HG02973 (cell line): Measurements from ENCODE around the gene ITM2B.
"Not testable (repeated sequence)": the region's sequence is repeated elsewhere in the genome, so short reads cannot be mapped to it uniquely, and the experiment has no call there.

Experiments used
- ATAC-seq: cut with Tn5 transposase; IDR thresholded peaks from one replicate; pipeline ENCODE4 v1.9.1; 2021; ENCODE audit warnings: moderate library complexity; ENCODE audit not compliant: unreplicated experiment

Gene ITM2B

GRCh38 chr13:48222358-48223301 lies 10.4 kb upstream of the ITM2B start:
- no peak for ATAC-seq

DNA sequence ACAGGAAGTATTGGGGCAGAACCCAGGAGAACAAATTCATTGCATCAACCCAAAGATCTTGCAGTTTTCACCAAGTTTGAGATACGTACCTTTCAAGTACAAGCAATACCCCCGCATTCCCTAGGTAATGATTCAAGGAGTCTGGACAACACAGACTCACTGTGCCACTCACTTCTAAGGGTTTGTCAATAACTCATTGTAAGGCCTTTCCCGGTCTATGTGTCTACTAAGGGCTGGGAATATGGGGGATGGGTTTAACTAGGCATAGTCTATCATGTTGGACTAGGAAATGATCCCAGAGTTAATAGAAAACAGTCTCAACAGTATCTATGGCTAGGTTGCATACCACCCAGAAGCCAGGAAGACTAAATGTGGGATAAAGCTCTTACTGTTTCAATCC lies 8.3 kb upstream of the ITM2B start:
- ATAC-seq, result no peak

GRCh38 chr13:48230541-48230940 lies 2.5 kb upstream of the ITM2B start:
- ATAC-seq, result no peak

DNA sequence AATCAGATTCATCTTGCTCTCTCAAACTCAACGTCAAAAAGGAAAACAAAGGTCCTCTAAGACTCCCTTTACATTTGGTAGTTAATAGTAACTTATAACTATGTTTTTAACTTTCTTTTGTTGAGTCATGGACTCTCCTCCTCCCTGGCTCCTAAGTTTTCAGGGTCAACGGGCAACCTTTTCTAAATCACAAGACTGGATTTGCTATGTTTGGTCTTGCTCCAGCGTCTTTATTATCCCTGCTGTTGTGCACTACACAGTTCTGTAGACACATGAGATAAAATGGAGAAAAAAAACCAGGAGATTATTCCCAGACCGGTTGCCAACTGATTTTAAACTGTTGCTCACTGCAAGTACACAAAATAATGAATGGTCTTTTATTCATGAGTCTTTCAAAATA lies 1.9 kb upstream of the ITM2B start:
- ATAC-seq, result no peak

- ATAC-seq, result no peak
Observed at GRCh38 chr13:48231933-48232332, 1.1 kb upstream of the ITM2B start.

DNA sequence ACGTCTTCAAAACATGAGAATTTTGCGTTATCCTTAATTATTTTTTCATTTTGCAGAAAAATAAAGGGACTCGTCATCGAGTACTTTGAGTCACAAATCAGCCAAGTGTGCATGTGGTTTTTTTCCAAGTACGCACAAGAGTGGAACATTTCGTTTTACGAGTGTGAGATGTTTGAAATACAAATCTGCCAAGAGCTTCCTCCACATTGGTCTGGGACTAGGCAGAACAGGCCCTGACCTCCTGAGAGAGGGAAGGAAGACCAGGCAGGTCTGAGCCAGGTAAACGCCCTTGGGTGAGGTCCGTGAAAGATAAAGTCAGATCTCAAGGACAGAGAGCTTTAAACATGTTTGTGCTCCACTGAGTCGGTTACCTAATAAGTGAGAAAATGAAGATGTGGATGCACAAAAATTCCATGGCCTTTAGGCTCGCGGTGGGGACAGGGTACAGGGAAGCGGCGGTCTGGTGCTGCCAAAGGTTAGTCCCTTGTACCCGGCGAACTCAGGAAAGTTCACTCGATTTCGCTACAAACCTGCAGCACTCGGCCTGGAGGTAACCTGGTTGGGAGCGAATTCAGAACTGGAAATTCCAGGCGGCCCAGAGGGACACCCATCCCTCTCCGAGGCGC lies 473 bp upstream of the ITM2B start:
- peak; percentile 9 for ATAC-seq

DNA sequence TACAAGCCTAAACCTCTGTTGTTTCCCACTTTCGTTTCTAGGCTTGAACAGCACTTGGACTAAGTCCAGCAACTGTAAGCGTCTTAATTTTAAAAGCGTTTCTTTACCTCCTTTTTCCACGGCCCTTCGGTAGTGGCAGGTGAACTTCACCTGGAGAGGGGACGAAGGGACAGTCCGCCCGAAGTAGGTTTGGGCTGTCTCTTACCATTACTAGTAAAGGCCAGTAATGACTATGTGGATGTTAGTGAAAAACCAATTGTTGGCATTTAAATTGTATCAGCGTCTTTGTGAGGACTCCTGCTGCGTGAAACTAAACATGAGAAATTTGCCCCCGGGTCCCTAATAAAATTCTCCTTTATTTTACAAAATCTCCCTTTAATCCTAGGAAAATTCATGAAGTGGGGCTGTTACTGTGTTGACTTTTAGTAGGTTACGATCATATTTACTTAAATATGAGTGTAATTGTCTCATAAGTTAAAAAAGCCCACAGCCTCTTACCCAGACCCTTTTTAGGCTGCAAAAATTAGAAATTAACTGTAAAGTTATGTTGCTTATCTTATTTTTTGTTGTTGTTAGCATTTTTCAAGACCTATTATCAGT lies 983 bp downstream of the ITM2B start:
- ATAC-seq, result no peak

GRCh38 chr13:48234566-48235340 lies 1.7 kb downstream of the ITM2B start:
- ATAC-seq, result peak; percentile 56

- ATAC-seq, result no peak
Observed at GRCh38 chr13:48235341-48236135, 2.5 kb downstream of the ITM2B start.

DNA sequence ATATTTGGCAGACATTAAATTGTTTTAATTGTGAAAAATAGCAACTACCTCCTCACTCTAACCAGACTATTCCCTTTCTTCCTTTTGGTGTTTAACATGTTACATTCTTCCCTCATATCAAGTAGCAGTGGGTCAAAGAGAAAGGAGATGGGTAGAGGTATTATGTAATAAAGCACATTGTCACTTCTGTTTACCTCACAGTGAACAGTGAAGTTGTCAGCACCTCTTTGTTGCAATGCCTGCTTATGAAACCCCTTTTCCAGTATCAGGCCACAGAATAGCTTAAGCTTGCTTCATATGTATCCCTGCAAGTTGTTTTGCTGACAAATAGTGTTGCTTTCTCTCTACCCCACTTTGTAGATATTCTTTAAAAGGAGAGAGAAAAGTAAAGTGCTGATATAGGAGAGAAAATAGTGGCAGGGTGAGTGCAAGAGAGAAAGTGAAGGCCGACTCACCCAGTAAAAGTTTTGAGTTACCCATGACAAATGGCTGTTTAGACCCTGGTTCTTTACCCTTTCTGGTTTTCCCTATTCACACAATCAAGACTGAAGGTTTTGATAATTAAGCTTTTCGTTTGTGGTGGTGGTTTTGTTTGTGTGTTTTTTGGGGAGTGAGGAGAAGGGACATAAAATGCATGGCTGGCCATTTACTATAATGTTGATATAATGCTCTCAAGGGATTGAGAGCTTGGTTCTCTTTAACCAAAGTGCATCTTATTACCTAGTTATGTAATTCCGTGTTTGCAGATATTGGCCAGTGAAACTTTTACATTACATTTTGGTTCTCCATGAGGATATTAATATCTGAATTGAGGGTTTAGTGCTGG lies 3.7 kb downstream of the ITM2B start:
- no peak for ATAC-seq

DNA sequence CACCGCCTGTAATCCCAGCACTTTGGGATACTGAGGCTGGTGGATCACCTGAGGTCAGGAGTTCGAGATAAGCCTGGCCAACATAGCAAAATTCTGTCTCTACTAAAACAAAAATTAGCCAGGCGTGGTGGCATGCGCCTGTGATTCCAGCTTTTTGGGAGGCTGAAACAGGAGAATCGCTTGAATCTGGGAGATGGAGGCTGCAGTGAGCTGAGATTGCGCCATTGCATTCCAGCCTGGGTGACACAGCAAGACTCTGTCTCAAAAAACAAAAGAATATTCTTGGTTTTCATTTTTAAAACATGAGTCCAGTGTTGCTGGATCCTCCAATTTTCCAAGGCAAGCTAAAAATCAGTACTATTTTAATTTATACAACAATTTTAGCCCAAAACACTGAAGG lies 6.4 kb downstream of the ITM2B start:
- not testable (repeated sequence) for ATAC-seq

DNA sequence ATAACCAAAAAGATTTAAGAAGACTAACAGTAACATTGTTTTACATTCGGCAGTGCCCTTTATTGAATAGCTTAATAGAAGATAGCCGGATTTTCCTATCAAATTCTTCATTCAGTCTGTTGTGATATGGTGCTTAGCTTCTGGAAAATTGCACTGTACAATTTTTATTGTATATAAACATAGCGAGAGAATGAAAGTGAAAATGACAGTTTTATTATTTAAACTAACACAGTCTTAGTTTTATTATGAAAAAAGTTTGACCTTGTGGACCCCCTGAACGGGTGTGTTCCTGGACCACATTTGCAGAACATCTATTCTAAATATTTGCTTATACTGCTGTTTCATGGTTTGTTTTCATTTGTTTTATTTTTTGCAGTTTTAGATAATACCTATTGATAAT lies 8.6 kb downstream of the ITM2B start:
- ATAC-seq, result no peak

DNA sequence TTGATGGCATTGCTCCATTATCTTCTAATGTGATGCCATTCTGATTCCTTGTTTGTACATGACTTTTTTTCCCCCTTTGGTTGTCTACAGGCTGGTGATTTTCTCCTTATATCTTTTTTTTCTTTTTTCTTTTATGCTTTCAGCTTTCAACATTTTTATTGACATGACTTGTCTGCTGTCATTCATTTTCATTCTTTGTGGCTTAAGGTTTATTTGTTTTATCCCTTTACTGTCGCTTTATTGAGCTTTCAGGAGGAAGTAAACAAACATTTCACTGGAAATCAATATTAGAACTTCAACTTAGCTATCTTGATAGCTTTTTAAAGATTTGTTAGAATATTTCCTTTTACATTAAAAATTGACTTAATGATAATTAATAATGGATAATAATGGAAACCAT lies 9.7 kb downstream of the ITM2B start:
- no peak for ATAC-seq

DNA sequence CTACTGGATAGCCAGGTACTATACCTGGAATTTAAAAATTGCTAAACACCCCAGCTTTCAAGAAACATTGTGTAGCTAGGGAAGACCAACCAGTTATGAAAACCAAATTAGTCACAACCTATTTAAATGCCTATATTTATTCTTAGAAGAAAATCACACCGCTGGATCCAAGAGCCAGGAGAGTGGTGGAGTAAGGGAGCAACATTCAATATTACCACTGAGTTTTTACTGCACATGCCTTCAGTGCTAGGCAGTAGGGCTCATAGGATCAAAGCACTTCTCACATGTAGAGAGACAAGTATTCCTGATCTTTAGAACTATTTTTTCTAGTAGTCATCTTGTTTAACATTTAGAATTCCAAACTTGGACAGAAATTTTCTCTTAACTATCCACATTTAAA lies 11.2 kb downstream of the ITM2B start:
- no peak for ATAC-seq

GRCh38 chr13:48246102-48246501 lies 13.1 kb downstream of the ITM2B start:
- ATAC-seq, result no peak

GRCh38 chr13:48249018-48249417 lies 16.0 kb downstream of the ITM2B start:
- ATAC-seq, result no peak

DNA sequence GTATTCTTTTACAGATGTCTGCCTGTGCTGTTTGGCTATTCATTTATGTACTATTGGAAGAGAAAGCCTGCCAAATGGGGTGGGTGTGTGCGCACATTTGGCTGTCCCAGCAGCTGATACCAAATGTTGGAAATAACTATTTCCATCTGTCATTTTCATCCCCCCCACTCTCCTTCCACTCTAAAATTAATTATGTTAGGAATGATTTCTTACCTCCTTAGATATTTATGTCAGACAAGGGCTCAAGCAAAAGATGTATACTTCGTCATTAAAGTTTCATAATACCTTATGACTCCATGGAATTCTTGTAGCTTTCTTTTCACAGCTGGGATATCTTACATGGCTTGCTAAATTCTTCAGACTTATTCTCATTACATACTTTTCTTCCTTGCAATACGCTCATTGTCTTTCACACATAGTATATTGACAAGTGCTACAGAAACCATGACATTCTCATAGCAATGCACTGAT lies 18.6 kb downstream of the ITM2B start:
- ATAC-seq, result no peak

DNA sequence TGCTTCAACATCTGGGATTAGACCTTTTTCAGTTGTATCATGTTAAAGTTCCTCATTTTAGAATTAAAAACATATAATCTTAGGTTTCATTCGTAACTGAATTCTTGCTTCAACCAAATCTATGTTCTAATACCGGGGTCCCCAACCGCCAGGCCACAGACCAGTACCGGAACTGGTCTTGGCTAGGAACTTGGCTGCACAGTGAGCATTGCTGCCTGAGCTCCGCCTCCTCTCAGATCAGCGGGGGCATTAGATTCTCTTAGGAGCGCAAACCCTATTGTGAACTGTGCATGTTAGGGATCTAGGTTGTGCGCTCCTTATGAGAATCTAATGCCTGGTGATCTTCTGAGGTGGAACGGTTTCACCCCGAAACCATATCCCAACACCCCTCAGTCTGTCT lies 19.2 kb downstream of the ITM2B start:
- ATAC-seq, result no peak

- no peak for ATAC-seq
Observed at GRCh38 chr13:48253849-48254248, 20.8 kb downstream of the ITM2B start.
